Mesodermal cell (in vitro differentiated cells): ENCODE results near the gene BAIAP3.

Experiments used
- H3K27ac ChIP-seq: 2 replicates; pipeline ENCODE4 v1.7.0; 2013; ENCODE audit warnings: mild to moderate bottlenecking, low read depth, low read length, moderate library complexity; ENCODE audit not compliant: severe bottlenecking
- H3K36me3 ChIP-seq: 2 replicates; pipeline ENCODE4 v1.7.1; 2013; ENCODE audit warnings: mild to moderate bottlenecking, low read length, moderate library complexity; ENCODE audit not compliant: control insufficient read depth, insufficient read depth
- H3K4me1 ChIP-seq: one replicate; pipeline ENCODE4 v1.7.1; 2013; ENCODE audit warnings: mild to moderate bottlenecking, low read length; ENCODE audit not compliant: insufficient read depth, control insufficient read depth, poor library complexity, severe bottlenecking
- H3K4me3 ChIP-seq: 2 replicates; pipeline ENCODE4 v1.7.0; 2013; ENCODE audit warnings: low read length, control low read depth, mild to moderate bottlenecking; ENCODE audit not compliant: insufficient read depth, poor library complexity, severe bottlenecking; ENCODE audit errors: extremely low read depth
- H3K9me3 ChIP-seq: 2 replicates; pipeline ENCODE4 v1.7.1; 2013; ENCODE audit warnings: mild to moderate bottlenecking, low read length, moderate library complexity; ENCODE audit not compliant: control insufficient read depth
- WGBS, 2 experiments: methylation state at CpG; one replicate each; pipeline ENCODE4 v1.1.5; 2013; ENCODE audit warnings: missing lambda C conversion rate in 2 of 2; ENCODE audit not compliant: insufficient coverage in 2 of 2; 5-methylcytosine and 5-hydroxymethylcytosine counted together

BAIAP3 gene

GRCh38 chr16:1299868-1300203, 33.6 kb upstream of the BAIAP3 start:
- Histone ChIP-seq H3K27ac (no peak overlapping the region), H3K4me1 (peaks cover 9% of the 10 kb centered on the region), H3K4me3 (no peak overlapping the region), H3K36me3 (no peaks in the 10 kb centered on the region), H3K9me3 (no peaks in the 10 kb centered on the region)
- 86 to 87% methylated on average over 11 to 12 of the region's 12 CpGs for WGBS, 2 experiments

DNA sequence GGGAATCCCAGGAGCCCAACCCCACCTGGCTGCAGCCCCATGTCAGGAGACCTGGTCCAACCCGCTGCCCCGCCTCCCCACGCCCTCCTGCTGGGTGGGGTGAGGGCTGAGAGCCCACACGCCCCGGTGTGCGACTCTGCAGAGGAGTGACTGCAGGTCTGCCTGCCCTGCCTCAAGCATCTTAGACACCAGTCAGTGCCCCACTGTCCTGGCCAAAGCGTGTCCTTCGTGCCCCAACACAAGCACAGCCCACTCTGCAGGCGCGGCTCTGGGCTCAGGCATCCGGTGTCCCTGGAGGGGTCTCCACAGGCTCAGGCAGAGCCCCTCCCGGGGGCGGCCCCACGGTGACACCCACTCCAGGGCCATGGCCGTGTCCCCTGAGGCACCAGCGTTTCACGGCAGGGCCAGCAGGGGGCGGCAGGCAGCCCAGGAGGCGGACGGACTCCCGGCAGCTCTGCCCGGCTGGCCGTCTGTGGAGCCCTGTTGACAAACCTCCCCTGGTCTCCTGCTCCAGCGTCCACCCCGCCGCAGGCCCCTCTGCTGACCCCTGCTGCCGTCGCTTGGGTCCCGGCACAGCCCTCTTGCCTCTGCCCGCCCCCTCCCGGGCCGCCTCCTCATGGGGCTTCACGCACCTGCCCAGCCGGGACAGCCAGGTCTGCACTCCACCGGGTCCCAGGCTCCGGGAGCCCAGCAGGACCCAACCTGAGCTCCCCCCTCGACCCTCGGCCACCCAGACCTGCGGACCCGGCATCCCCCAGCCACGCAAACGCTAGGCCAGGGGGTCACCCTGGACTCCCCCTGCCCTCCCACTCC, 32.6 kb upstream of the BAIAP3 start:
- 27 to 30% methylated on average over 29 to 42 of the region's 42 CpGs for WGBS, 2 experiments
- H3K4me3 ChIP-seq = no peak overlapping the region
- peaks cover 9% of the 10 kb centered on the region for H3K4me1 ChIP-seq
- H3K36me3 ChIP-seq = no peaks in the 10 kb centered on the region
- no peak overlapping the region for H3K27ac ChIP-seq
- no peaks in the 10 kb centered on the region for H3K9me3 ChIP-seq

DNA sequence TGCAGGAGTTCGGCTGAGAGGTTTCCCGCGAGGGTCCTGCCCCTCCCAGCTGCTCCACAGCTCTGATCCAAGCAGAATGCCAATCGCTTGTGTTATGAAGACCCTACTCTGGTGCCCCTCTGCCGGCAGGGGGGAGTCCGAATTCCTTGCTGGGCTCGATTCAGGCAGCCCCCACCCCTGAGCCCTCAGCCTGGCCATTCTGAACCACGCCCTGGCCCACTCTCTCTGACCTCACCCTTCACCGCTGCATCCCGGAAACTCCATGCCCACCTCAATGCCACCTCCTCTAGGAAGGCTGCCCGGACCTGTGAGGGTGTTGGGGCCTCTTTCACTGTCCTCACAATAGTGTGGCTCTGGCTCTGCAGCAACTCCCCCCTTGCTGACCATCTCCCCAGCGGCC, 31.9 kb upstream of the BAIAP3 start:
- WGBS, 2 experiments = 86 to 93% methylated on average over 9 to 12 of the region's 12 CpGs
- H3K4me3 ChIP-seq = no peak overlapping the region
- peaks cover 9% of the 10 kb centered on the region for H3K4me1 ChIP-seq
- no peaks in the 10 kb centered on the region for H3K9me3 ChIP-seq
- H3K36me3 ChIP-seq = no peaks in the 10 kb centered on the region
- no peak overlapping the region for H3K27ac ChIP-seq

- H3K9me3 ChIP-seq = no peaks in the 10 kb centered on the region
- WGBS, 2 experiments = 83 to 88% methylated on average over 11 to 12 of the region's 12 CpGs
- H3K27ac ChIP-seq = no peak overlapping the region
- no peaks in the 10 kb centered on the region for H3K36me3 ChIP-seq
- no peak overlapping the region for H3K4me3 ChIP-seq
- H3K4me1 ChIP-seq = no peaks in the 10 kb centered on the region
Observed at GRCh38 chr16:1305823-1306222, 27.6 kb upstream of the BAIAP3 start.

DNA sequence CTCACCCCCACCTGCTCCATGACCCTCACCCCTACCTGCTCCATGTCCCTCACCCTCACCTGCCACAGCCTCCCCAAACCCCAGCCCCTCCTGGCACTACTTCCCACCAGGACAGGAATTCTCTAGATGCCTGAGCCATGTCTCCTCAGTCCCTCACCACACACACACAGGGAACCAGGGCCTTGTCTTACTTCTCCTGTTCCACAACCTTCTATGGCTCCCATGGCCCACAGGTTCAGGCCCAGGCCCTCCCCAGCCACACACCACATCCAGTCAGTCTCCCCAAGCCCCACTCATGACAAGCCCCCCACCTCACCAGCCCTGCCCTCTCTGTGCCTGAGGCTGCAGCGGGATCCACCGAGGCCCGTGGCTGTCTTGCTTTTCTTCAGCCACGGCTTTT, 27.1 kb upstream of the BAIAP3 start:
- H3K36me3 ChIP-seq = no peaks in the 10 kb centered on the region
- H3K27ac ChIP-seq = no peak overlapping the region
- WGBS, 2 experiments = 60 to 75% methylated on average over 1 to 4 of the region's 4 CpGs
- no peak overlapping the region for H3K4me3 ChIP-seq
- no peaks in the 10 kb centered on the region for H3K9me3 ChIP-seq
- peaks cover 4% of the 10 kb centered on the region for H3K4me1 ChIP-seq

- Histone ChIP-seq H3K4me1 (peaks cover 10% of the 10 kb centered on the region), H3K4me3 (peak overlapping the region; percentile 51), H3K27ac (peak overlapping the region; percentile 100), H3K9me3 (no peaks in the 10 kb centered on the region), H3K36me3 (peaks cover 19% of the 10 kb centered on the region)
- 11 to 28% methylated on average over 7 to 18 of the region's 43 CpGs for WGBS, 2 experiments
Observed at GRCh38 chr16:1308036-1308976, 25.1 kb upstream of the BAIAP3 start.

GRCh38 chr16:1308977-1309885, 24.2 kb upstream of the BAIAP3 start, which contains the start of gene UBE2I:
Gene UBE2I (plus strand): TSS chr16:1309636. CDS start chr16:1314031, 4,395 bp downstream.
- Histone ChIP-seq H3K27ac (peak within 1 kb of the TSS; percentile 100), H3K4me3 (peak within 1 kb of the TSS; percentile 84), H3K4me1 (peaks cover 10% of the 10 kb centered on the region), H3K9me3 (no peaks in the 10 kb centered on the region), H3K36me3 (peaks cover 28% of the 10 kb centered on the region)
- 0% methylated on average over 74 to 85 of the region's 117 CpGs for WGBS, 2 experiments

- peaks cover 10% of the 10 kb centered on the region for H3K4me1 ChIP-seq
- no peak overlapping the region for H3K27ac ChIP-seq
- H3K36me3 ChIP-seq = peaks cover 38% of the 10 kb centered on the region
- peak overlapping the region; percentile 84 for H3K4me3 ChIP-seq
- H3K9me3 ChIP-seq = no peaks in the 10 kb centered on the region
- 1 to 2% methylated on average over 49 to 64 of the region's 77 CpGs for WGBS, 2 experiments
Observed at GRCh38 chr16:1309888-1310831, 23.3 kb upstream of the BAIAP3 start.

- H3K9me3 ChIP-seq = no peaks in the 10 kb centered on the region
- H3K27ac ChIP-seq = no peak overlapping the region
- 4 to 7% methylated on average over 11 to 14 of the region's 14 CpGs for WGBS, 2 experiments
- peak overlapping the region; percentile 84 for H3K4me3 ChIP-seq
- peaks cover 10% of the 10 kb centered on the region for H3K4me1 ChIP-seq
- peaks cover 44% of the 10 kb centered on the region for H3K36me3 ChIP-seq
Observed at GRCh38 chr16:1310832-1311200, 22.6 kb upstream of the BAIAP3 start.
